GM18951 (cell line): ENCODE measurements around the gene DAAM2.

Experiments used
- POLR2A ChIP-seq: IDR thresholded peaks from 4 replicates; pipeline ENCODE4 v1.6.1; 2011; ENCODE audit warnings: mild to moderate bottlenecking; ENCODE audit not compliant: insufficient read length, insufficient read depth; ENCODE audit errors: extremely low read depth
- in situ Hi-C: fragments of 300-500 bp; cut with MboI; formaldehyde crosslinking; loops from one replicate; pipeline ENCODE4 v1.12.0; 2022; ENCODE audit warnings: low sequenced_read_pairs, mixed read lengths, inconsistent platforms; ENCODE audit not compliant: unreplicated experiment

Gene DAAM2

GRCh38 chr6:39791850-39792539 lies at the start of gene DAAM2:
Gene DAAM2, plus strand, starts transcription at chr6:39792376. Its CDS starts 63,927 bp downstream, at chr6:39856303.
- in situ Hi-C loops = no loop called here
- no peak for TF ChIP-seq POLR2A

GRCh38 chr6:39746795-39747194 lies 45.4 kb upstream of the DAAM2 start:
- in situ Hi-C loops = no loop called here
- no peak for TF ChIP-seq POLR2A

GRCh38 chr6:39752835-39753724 lies 39.1 kb upstream of the DAAM2 start:
- TF ChIP-seq POLR2A = no peak
- in situ Hi-C loops = no loop called here

- in situ Hi-C loops = no loop called here
- no peak for TF ChIP-seq POLR2A
Measured at GRCh38 chr6:39753725-39754045, 38.5 kb upstream of the DAAM2 start.

GRCh38 chr6:39754514-39755115 lies 37.6 kb upstream of the DAAM2 start:
- TF ChIP-seq POLR2A = no peak
- in situ Hi-C loops = no loop called here

GRCh38 chr6:39755231-39755630 lies 36.9 kb upstream of the DAAM2 start:
- no peak for TF ChIP-seq POLR2A
- in situ Hi-C loops = no loop called here

GRCh38 chr6:39756582-39756981 lies 35.6 kb upstream of the DAAM2 start:
- in situ Hi-C loops = no loop called here

GRCh38 chr6:39758905-39759605 lies 33.1 kb upstream of the DAAM2 start:
- in situ Hi-C loops = no loop called here
- no peak for TF ChIP-seq POLR2A

More at GRCh38 chr6:39756582-39756981, 35.6 kb upstream of the DAAM2 start:
- TF ChIP-seq POLR2A = no peak

- TF ChIP-seq POLR2A = no peak
- in situ Hi-C loops = no loop called here
Measured at GRCh38 chr6:39760226-39760952, 31.8 kb upstream of the DAAM2 start.

GRCh38 chr6:39765508-39766065 lies 26.6 kb upstream of the DAAM2 start:
- TF ChIP-seq POLR2A = no peak
- in situ Hi-C loops = no loop called here

- in situ Hi-C loops = no loop called here
- no peak for TF ChIP-seq POLR2A
Measured at GRCh38 chr6:39769012-39769411, 23.2 kb upstream of the DAAM2 start.

GRCh38 chr6:39770446-39770845 lies 21.7 kb upstream of the DAAM2 start:
- no peak for TF ChIP-seq POLR2A

GRCh38 chr6:39772559-39773273 lies 19.5 kb upstream of the DAAM2 start:
- no peak for TF ChIP-seq POLR2A
- in situ Hi-C loops = no loop called here

More at GRCh38 chr6:39770446-39770845, 21.7 kb upstream of the DAAM2 start:
- in situ Hi-C loops = no loop called here
